Skeletal muscle cell (primary cell): ENCODE results near the gene ARSH.
A peak's percentile ranks its signal among the peaks of the same experiment; 100 is the strongest.
"Not testable (repeated sequence)": the region's sequence is repeated elsewhere in the genome, so short reads cannot be mapped to it uniquely, and the experiment has no call there.

ENCODE experiments used
- DNase-seq: peaks from one replicate; pipeline ENCODE4 v3.0.0-alpha.2; 2010; ENCODE audit warnings: low read depth
- H3K4me3 ChIP-seq: 2 replicates; pipeline ENCODE4 v1.5.1; 2011; ENCODE audit warnings: low read depth, mild to moderate bottlenecking, control low read depth, low read length, moderate library complexity

ARSH gene, protein sequence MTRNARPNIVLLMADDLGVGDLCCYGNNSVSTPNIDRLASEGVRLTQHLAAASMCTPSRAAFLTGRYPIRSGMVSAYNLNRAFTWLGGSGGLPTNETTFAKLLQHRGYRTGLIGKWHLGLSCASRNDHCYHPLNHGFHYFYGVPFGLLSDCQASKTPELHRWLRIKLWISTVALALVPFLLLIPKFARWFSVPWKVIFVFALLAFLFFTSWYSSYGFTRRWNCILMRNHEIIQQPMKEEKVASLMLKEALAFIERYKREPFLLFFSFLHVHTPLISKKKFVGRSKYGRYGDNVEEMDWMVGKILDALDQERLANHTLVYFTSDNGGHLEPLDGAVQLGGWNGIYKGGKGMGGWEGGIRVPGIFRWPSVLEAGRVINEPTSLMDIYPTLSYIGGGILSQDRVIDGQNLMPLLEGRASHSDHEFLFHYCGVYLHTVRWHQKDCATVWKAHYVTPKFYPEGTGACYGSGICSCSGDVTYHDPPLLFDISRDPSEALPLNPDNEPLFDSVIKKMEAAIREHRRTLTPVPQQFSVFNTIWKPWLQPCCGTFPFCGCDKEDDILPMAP

GRCh38 chrX:3006495-3006894 lies at the start of gene ARSH:
TSS of gene ARSH (plus strand) at chrX:3006546. CDS start at chrX:3006613, 67 bp downstream.
- no peak for DNase-seq
- H3K4me3 ChIP-seq = no peak within 1 kb of the TSS

DNA sequence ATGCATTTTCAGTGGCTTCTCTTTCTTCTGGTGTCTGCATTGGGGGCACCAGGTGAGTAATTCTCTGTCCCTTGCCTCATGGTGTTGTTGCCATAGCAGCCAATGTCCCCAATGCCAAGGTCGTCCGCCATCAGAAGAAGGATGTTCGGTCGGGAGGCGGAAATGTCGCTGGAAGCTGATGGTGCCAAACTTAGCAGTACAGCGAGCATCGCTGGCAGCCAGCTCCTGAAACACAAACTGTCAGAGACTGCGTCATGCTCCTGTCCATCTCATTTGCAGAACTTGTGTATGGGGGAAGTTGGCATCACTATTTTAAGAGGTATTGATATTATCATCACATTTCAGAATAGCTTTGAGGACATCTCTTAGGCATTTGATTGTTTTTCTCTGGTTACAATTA lies 48.1 kb upstream of the ARSH start:
- no peak overlapping the region for H3K4me3 ChIP-seq
- no peak for DNase-seq

DNA sequence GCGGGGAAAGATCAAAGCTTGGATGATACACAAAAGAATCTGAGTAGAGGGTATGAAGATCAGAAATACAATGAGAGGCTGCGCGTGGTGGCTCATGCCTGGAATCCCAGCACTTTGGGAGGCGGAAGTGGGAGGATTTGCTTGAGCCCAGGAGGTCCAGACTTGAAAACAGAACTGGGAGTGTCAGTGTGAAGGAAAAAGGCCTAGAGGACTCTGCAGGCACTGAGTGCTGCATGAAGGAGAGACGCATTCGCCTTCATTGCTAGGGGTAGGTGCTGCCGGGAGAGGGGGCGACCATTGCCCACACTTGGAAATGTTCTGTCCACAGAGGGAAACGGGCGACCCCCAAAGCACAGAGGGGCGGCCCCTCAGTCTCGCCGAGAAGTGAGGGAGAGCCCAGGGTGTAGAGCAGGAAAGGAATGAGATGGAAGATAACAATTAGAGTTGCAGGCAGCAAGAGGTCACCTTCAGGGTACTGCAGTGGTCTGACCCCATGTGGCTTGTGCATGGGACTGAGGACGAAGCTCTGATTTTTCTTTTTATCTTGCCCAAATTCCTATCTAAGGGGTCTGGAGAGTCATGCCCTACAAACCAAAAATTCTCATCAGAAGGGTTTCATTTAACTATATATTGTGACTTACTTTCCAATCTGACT lies 45.4 kb upstream of the ARSH start:
- DNase-seq = no peak
- H3K4me3 ChIP-seq = no peak overlapping the region

DNA sequence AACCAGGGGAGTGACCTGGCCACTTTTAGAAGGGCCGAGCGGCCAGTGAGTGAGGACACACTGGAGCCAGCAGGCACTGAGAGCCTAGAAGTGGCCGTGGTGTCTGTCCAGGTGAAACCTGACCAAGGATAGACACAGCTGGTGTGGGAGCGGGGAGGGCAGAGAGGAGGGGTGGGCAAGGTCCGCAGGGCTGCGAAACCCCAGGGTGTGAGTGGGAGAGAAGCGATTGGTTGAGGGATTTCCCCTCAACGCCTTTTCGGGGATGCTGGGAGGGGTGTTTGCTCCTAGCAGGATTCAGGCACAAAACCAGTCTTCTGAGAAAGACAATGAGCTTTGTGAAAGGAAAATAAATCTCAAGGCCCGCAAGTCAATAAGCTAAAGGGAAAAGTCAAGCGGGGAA lies 44.0 kb upstream of the ARSH start:
- no peak for DNase-seq
- no peak overlapping the region for H3K4me3 ChIP-seq

- DNase-seq, H3K4me3 ChIP-seq: not testable (repeated sequence)
Measured at GRCh38 chrX:2963449-2963848, 42.9 kb upstream of the ARSH start.

DNA sequence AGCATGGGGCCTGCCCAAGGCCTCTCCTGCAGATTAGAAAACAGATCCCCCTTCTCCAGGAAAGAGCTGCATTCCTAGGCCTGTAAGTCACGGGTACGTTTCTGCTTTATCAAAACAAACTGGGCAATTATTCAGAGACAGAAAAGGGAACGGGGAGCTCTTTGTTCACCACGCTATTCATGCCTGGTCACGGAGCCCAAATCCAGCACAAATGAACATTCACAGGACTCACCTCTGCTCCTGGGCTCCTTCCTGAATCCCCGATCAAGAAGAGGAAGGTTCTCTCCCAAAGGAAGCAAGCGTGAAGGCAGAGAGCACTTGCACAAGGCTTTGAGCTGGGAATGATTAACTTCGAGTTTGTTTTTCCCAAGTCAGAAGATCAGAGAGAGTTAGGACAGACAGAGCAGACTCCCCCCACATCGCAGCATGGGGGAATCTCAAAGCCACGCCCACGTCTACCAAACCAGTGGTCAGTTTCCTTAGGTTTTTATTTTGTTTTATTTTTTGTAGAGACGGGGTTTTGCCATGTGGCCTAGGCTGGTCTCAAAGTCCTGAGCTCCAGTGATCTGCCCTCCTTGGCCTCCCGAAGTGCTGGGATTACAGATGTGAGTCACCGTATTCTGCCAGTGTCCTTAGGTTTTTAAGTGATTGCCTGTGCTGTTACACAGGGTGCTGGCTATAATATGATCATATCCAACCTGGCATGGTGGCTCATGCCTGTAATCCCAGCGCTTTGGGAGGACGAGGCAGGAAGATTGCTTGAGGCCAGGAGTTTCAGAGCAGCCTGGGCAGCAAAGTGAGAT lies 42.2 kb upstream of the ARSH start:
- not testable (repeated sequence) for DNase-seq, H3K4me3 ChIP-seq

- no peak for DNase-seq
- H3K4me3 ChIP-seq = no peak overlapping the region
Measured at GRCh38 chrX:2965965-2966364, 40.4 kb upstream of the ARSH start.

DNA sequence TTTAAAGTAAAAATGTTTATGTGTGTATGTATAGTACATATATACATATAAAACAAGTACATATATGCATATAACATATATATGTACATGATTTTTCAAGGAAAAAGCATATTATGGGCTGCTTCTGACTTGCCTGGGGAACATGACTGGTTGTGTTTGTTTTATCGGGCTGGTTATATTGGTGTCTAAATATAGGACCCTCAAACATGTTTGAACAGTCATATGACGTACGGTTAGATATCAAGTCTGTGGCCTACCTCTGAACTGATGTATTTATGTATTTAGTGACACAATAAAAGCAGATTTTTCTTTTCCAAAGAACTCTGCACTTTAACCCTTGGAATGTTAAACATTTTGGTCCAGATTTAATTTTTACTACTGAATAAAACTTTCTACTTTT lies 39.3 kb upstream of the ARSH start:
- no peak overlapping the region for H3K4me3 ChIP-seq
- no peak for DNase-seq

GRCh38 chrX:2967584-2967983 lies 38.8 kb upstream of the ARSH start:
- peak overlapping the region; percentile 30 for H3K4me3 ChIP-seq
- no peak for DNase-seq

- DNase-seq = peak; percentile 16
- peak overlapping the region; percentile 30 for H3K4me3 ChIP-seq
Measured at GRCh38 chrX:2967998-2968909, 38.1 kb upstream of the ARSH start.

DNA sequence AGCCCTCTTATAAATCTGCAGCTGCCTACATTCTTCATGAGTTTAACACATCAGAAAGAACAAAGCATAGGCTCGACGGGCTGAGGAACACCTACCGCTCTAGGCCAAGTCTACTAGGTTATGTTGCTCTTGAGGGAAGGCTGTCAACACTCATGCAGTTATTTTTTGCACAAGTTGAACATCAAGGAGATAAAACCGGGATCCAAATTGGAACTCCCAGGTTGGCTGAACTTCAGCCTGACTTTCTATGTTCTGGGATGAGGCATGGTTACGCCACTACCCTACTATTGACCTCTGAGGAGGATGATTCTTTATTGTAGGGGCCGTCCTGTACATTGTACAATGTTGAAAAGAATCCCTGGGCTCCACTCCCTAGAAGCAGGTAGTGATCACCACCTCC lies 37.3 kb upstream of the ARSH start:
- no peak overlapping the region for H3K4me3 ChIP-seq
- DNase-seq = no peak

DNA sequence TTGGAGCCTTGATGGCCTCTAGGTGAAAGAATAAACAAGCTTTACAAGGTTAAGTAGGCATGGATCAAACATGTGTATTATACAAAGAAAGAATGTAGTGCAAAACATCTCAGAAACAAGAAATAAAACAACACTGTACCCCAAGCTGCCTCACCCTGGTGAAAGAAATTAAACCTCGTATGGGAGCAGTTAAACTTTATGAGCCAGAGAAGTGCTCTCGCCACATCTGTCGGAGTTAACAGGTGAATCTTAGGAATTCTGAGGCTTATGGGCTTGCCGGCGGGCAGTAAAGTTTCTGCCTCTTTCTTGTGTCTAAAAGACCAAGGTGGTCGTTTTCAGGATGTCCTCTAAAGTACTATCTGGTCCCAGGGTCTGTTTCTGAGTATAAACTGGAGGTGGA lies 34.0 kb upstream of the ARSH start:
- no peak for DNase-seq
- H3K4me3 ChIP-seq = no peak overlapping the region

GRCh38 chrX:2974961-2975360 lies 31.4 kb upstream of the ARSH start:
- no peak overlapping the region for H3K4me3 ChIP-seq
- no peak for DNase-seq

DNA sequence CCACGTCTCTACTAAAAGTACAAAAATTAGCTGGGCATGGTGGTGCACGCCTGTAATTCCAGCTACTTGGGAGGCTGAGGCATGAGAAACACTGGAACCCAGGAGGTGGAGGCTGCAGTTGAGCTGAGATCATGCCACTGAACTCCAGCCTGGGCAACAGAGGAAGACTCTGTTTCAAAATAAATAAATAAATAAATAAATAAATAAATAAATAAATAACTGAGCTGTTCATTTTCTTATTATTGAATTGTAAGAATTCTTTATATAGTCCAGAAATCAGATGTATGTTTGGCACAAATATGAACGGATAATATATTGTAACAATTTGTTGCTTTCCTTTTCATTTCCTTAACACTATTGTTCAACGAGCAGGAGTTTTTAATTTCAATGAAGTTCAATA lies 27.7 kb upstream of the ARSH start:
- not testable (repeated sequence) for H3K4me3 ChIP-seq, DNase-seq

DNA sequence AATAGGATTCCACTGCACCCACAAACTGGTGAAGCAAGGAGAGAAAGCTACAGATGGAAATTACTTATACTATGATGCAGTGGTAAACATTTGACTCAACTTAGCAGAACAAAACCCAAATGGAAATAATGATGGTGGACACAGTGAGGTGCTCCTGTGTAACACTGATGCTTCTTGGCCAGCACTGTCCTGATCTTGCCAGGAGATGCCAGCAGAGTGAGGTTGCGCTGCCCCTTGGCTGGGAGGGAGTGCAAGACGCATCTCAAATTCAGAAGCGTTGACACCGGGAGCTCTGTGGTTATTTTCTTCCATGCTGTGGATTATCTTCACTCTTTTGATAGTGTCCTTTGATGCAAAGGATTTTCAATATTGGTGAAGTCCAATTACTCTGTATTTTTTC lies 22.0 kb upstream of the ARSH start:
- H3K4me3 ChIP-seq = no peak overlapping the region
- DNase-seq = no peak

GRCh38 chrX:2989565-2989964 lies 16.8 kb upstream of the ARSH start:
- DNase-seq = no peak

DNA sequence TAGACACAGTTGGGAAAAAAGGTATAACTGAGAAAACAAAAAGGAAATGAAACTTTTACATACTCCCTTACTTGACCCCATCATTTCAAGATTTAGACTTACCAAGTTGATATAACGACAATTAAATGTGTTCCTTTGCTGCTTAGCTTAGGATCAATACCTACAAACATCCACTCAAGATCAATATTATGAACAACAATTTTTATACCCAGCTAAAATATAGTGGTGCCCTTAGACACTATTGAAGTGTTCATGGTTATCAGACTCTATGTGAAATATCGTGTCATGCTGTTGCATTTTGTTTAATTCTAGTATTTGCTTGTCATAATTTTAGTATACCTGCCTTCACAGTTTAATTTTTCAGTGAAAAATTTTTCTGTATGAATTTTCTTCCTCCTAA lies 4.2 kb downstream of the ARSH start:
- no peak for DNase-seq
- no peak overlapping the region for H3K4me3 ChIP-seq

More at GRCh38 chrX:2989565-2989964, 16.8 kb upstream of the ARSH start:
- no peak overlapping the region for H3K4me3 ChIP-seq

DNA sequence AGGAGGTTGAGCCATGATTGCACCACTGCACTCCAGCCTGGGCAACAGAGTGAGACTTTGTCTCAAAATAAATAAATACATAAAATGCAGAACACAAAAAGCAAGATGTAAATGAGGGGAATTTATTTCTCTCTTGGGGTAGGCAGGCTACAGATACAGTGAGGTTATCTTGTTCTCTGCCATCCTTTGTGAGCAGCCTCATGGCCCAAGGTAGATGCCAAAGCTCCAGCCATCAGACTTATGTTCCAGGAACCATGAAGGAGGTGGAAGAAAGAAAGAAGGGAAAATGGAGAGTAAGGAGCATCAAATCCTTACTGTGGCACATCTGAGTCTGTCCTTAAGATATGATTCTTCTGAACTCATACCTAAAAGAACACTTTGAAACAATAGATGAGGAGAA lies 11.1 kb downstream of the ARSH start:
- DNase-seq = no peak
- no peak overlapping the region for H3K4me3 ChIP-seq

DNA sequence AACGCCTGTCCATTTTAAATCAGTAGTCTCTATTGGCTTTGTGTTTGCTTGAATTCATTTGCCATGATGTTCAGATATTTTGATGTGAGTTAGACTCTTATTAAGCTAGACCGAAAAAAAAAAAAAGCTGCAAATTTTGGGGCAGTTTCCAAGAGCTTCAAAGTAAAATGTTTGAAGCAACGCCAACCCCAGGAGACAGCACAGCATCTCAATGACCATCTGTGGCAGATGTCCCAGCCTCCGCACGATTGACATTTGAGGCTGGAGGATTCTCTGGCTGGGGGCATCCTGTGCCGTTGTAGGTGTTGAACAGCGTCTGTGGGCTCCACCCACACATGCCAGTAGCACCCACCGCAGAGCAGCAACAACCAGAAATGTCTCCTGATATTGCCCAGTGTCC lies 17.8 kb downstream of the ARSH start:
- H3K4me3 ChIP-seq = no peak overlapping the region
- DNase-seq = no peak
